ENCODE results near the gene SYNGR2. TPM values are rescaled to one million over a fixed set of nuclear protein-coding genes. Genes with fewer than 3 reads are reported as not detected.

SYNGR2 gene
- total and polyA plus RNA-seq, 9 of the 15 experiments (the other 6 are each of a cell fraction or from before 2014, with no cell fraction given): 1.4 to 173 (median 87.8) TPM

DNA sequence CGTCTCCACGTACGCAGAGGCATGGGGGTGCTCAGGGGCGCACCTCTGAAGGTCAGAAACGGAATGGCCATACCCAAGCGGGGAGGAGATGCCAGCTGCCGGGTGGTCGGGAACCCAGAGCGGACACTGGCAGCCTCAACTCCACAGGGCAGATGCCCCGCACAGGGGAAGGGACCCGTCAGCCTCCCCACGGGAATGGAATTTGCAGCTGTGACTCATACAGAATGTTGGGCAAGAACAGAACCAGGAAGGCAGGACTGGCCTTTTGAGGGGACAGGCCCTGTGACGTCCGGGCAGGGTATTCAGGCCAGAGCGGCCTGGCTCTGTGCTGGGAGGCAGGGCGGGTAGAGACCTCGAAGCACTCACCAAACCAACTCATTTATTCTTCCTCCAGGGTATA is 11.0 kb downstream of the SYNGR2 start:
- H3K9ac ChIP-seq (ENCODE audit: insufficient read depth in 1 of 2, low read depth in 2 of 2, low read length in 2 of 2): peak overlapping the region in 1 of 2 experiments; percentile 36; a peak in 1 of 4 replicates
- H3K27ac ChIP-seq (ENCODE audit: extremely low read depth, low read depth, low read length): no peak overlapping the region
- TF ChIP-seq GTF2A2 (tag; IDR thresholded peaks at IDR 0.05) (no peak), MXI1 (IDR thresholded peaks at IDR 0.05; ENCODE audit: low read depth, low read length) (no peak), ZNF431 (CRISPR knock-in tag; IDR thresholded peaks at IDR 0.05) (no peak), HBP1 (CRISPR knock-in tag; IDR thresholded peaks at IDR 0.05) (no peak), SP1 (CRISPR knock-in tag; IDR thresholded peaks at IDR 0.05) (no peak), POLR2AphosphoS5 (IDR thresholded peaks at IDR 0.05; ENCODE audit: control insufficient read depth, insufficient read depth, low read depth, low read length) (no peak), ETS1 (conservative IDR thresholded peaks at IDR 0.05; ENCODE audit: control insufficient read depth, low read depth, low read length) (no peak), SMAD1 (IDR thresholded peaks at IDR 0.05; ENCODE audit: low read depth, low read length, partially characterized antibody) (no peak), RBFOX2 (IDR thresholded peaks at IDR 0.05; ENCODE audit: low read depth, low read length) (peak; percentile 64), NELFE (IDR thresholded peaks at IDR 0.05; ENCODE audit: insufficient read depth, insufficient read length) (no peak), PREB (CRISPR knock-in tag; IDR thresholded peaks at IDR 0.05) (no peak), U2AF1 (optimal IDR thresholded peaks at IDR 0.05; ENCODE audit: low read depth, low read length) (no peak), POLR2G (IDR thresholded peaks at IDR 0.05; ENCODE audit: low read depth, low read length) (peak; percentile 48; the same call in 1 of the 2 replicates)
- TF ChIP-seq, protein P1, sequence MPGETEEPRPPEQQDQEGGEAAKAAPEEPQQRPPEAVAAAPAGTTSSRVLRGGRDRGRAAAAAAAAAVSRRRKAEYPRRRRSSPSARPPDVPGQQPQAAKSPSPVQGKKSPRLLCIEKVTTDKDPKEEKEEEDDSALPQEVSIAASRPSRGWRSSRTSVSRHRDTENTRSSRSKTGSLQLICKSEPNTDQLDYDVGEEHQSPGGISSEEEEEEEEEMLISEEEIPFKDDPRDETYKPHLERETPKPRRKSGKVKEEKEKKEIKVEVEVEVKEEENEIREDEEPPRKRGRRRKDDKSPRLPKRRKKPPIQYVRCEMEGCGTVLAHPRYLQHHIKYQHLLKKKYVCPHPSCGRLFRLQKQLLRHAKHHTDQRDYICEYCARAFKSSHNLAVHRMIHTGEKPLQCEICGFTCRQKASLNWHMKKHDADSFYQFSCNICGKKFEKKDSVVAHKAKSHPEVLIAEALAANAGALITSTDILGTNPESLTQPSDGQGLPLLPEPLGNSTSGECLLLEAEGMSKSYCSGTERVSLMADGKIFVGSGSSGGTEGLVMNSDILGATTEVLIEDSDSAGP (CRISPR knock-in tag; IDR thresholded peaks at IDR 0.05): no peak
- CTCF ChIA-PET (ENCODE audit: low intra/inter-chr PET ratio): no interaction called here
- no peak overlapping the region for H2AFZ ChIP-seq (ENCODE audit: low read depth, low read length)
- H3K4me1 ChIP-seq (replicated peaks in 1 of 2; ENCODE audit: control insufficient read depth in 2 of 2, insufficient read depth in 2 of 2, low read length in 2 of 2): peaks cover 7 to 40% of the 10 kb centered on the region in 2 experiments
- intact Hi-C loops (cut with micrococcal nuclease) (loop anchor here (5.0 kb wide), 1 partner anchor 37 kb away; no protein-coding TSS in a partner anchor), in situ Hi-C loops (cut with MboI) (no loop called here)
- BruUV-seq (replicated peaks): no TSS peak
- peaks cover 95% of the 10 kb centered on the region; the same call in 2 of the 3 replicates for H3K36me3 ChIP-seq (ENCODE audit: control insufficient read depth, insufficient read depth, low read length)
- ATAC-seq (no peak), DNase-seq (ENCODE audit: extremely low read depth in 1 of 4, low spot score in 3 of 4) (no peak), FAIRE-seq (no peak)
- H3K4me3 ChIP-seq: no peak overlapping the region
- no peaks in the 10 kb centered on the region for H3K9me1 ChIP-seq (ENCODE audit: control insufficient read depth, insufficient read depth, low read length)
- no peaks in the 10 kb centered on the region for H3K27me3 ChIP-seq (ENCODE audit: control insufficient read depth in 2 of 2, insufficient read depth in 2 of 2, low read length in 2 of 2)
- no peaks in the 10 kb centered on the region; the same call in 1 of the 2 replicates for H4K20me1 ChIP-seq (replicated peaks; ENCODE audit: control insufficient read depth, insufficient read depth, low read length)
- H3K79me2 ChIP-seq (ENCODE audit: control insufficient read depth, insufficient read depth, low read length): peaks cover 20% of the 10 kb centered on the region
- WGBS (ENCODE audit: insufficient coverage, low coverage, missing lambda C conversion rate): 95% methylated on average over 15 of the region's 17 CpGs
- POLR2A ChIA-PET: interaction anchor here (0.8 to 1.1 kb wide), 3 partner anchors 10 to 68 kb away, joined by 3 to 4 read pairs (median 3); no protein-coding TSS in a partner anchor
- no peak overlapping the region for H3K4me2 ChIP-seq (ENCODE audit: insufficient read depth, low read length)
- no peaks in the 10 kb centered on the region for H3K9me3 ChIP-seq (replicated peaks; ENCODE audit: control insufficient read depth, insufficient read depth, low read depth, low read length)

All from K562 (cell line).